GM10248 (cell line): ENCODE measurements around the gene FMNL3.
"Not testable (repeated sequence)": the region's sequence is repeated elsewhere in the genome, so short reads cannot be mapped to it uniquely, and the experiment has no call there.

ENCODE experiments used
- CTCF ChIA-PET: fragments of 300-600 bp; sonication (Branson Sonifier 250); formaldehyde crosslinking; extraction: SDS; loops from one replicate; lab custom pipeline; 2021; ENCODE audit warnings: antibody characterized with exemption; lab: Yijun Ruan, JAX
- POLR2A ChIA-PET: fragments of 350-650 bp; sonication (Branson Sonifier 250); formaldehyde crosslinking; extraction: SDS; loops from one replicate; lab custom pipeline; 2020; ENCODE audit warnings: antibody characterized with exemption; lab: Yijun Ruan, JAX
- DNase-seq: peaks from one replicate; pipeline ENCODE4 v3.0.0; 2012; ENCODE audit errors: extremely low spot score
- CTCF ChIP-seq: IDR thresholded peaks from 2 replicates; pipeline ENCODE4 v1.5.1; 2012; ENCODE audit warnings: mild to moderate bottlenecking, low read depth; ENCODE audit errors: extremely low read depth, missing control alignments, control extremely low read depth

Gene FMNL3

GRCh38 chr12:49609059-49609874, 97.9 kb downstream of the FMNL3 start:
- TF ChIP-seq CTCF: no peak
- POLR2A ChIA-PET: no interaction called here
- CTCF ChIA-PET: no interaction called here
- no peak for DNase-seq

- CTCF ChIA-PET: interaction anchor here (1.0 to 6.9 kb wide), 4 partner anchors 9 to 247 kb away, joined by 3 to 42 read pairs (median 6); no protein-coding TSS in a partner anchor
- POLR2A ChIA-PET, DNase-seq: not testable (repeated sequence)
Measured at GRCh38 chr12:49605539-49605938, 101.7 kb downstream of the FMNL3 start, which contains the start of gene FAM186B. Gene FAM186B (minus strand): TSS chr12:49605639. CDS start chr12:49605477, 162 bp downstream.

- CTCF ChIA-PET: interaction anchor here (1.0 to 6.9 kb wide), 7 partner anchors 10 to 246 kb away, joined by 3 to 42 read pairs (median 5); no protein-coding TSS in a partner anchor
- no peak for DNase-seq
- no peak for TF ChIP-seq CTCF
- POLR2A ChIA-PET: no interaction called here
Measured at GRCh38 chr12:49604856-49605255, 102.3 kb downstream of the FMNL3 start.

GRCh38 chr12:49603721-49604120, 103.5 kb downstream of the FMNL3 start:
- ChIA-PET POLR2A (no interaction called here), CTCF (interaction anchor here (0.6 to 6.9 kb wide), 12 partner anchors 10 to 315 kb away, joined by 3 to 42 read pairs (median 4); partner anchors contain the start of gene PRPF40B)
- DNase-seq: no peak
- no peak for TF ChIP-seq CTCF

GRCh38 chr12:49599961-49600360, 107.2 kb downstream of the FMNL3 start:
- ChIA-PET CTCF (interaction anchor here (1.3 to 6.9 kb wide), 2 partner anchors 14 to 20 kb away, joined by 3 to 42 read pairs; no protein-coding TSS in a partner anchor), POLR2A (no interaction called here)
- no peak for DNase-seq
- TF ChIP-seq CTCF: no peak

- CTCF ChIA-PET: interaction anchor here (0.7 to 1.2 kb wide), 2 partner anchors 143 to 240 kb away, joined by 3 to 4 read pairs; partner anchors contain the start of gene TMBIM6
- POLR2A ChIA-PET: no interaction called here
- no peak for DNase-seq
- TF ChIP-seq CTCF: no peak
Measured at GRCh38 chr12:49598527-49598926, 108.7 kb downstream of the FMNL3 start.

- CTCF ChIA-PET: interaction anchor here (0.9 to 1.9 kb wide), 7 partner anchors 8 to 241 kb away, joined by 3 to 6 read pairs (median 4); partner anchors contain the start of gene PRPF40B
- no peak for TF ChIP-seq CTCF
- POLR2A ChIA-PET: no interaction called here
- DNase-seq: no peak
Measured at GRCh38 chr12:49588721-49589516, 118.3 kb downstream of the FMNL3 start.
